Mesenteric fat pad (tissue), 1 donor: ENCODE data around the gene SPDYE2B. TPM values are rescaled to one million over a fixed set of nuclear protein-coding genes. Genes with fewer than 3 reads are reported as not detected.
"Not testable (repeated sequence)": the region's sequence is repeated elsewhere in the genome, so short reads cannot be mapped to it uniquely, and the experiment has no call there.

Experiments used
- DNase-seq: peaks from one replicate; pipeline ENCODE4 v3.0.0-alpha.2; 2020; ENCODE audit warnings: low spot score
- total RNA-seq: library from RNA; stranded (reverse); fragmentation: NEBNext Ultra II Directional; extraction: Animal tissue kit (Norgen Biotek cat#: 25700); gene quantifications from one replicate; pipeline ENCODE4 v1.2.1, GENCODE V29; 2021
- donor health status: DM: yes; HTN: yes; CAD: no.

The SPDYE2B gene
- total RNA-seq, 1 donor from 2014 or later = not detected

GRCh38 chr7:102638848-102639247 lies 11.3 kb upstream of the SPDYE2B start:
- peak; percentile 73 for DNase-seq

- DNase-seq = not testable (repeated sequence)
These were observed 7.4 kb upstream of the SPDYE2B start, which contains the start of gene UPK3BL1 for GRCh38 chr7:102642691-102643090. TSS of gene UPK3BL1 (minus strand) at chr7:102642791. CDS start at chr7:102642741, 50 bp downstream.

GRCh38 chr7:102643404-102643803 lies 6.7 kb upstream of the SPDYE2B start:
- DNase-seq = not testable (repeated sequence)

GRCh38 chr7:102647813-102648212 lies 2.3 kb upstream of the SPDYE2B start:
- not testable (repeated sequence) for DNase-seq

- not testable (repeated sequence) for DNase-seq
These were observed 14.6 kb downstream of the SPDYE2B start for GRCh38 chr7:102664765-102665164.

GRCh38 chr7:102666850-102667249 lies 16.7 kb downstream of the SPDYE2B start:
- DNase-seq = not testable (repeated sequence)

GRCh38 chr7:102667523-102667922 lies 17.4 kb downstream of the SPDYE2B start:
- DNase-seq = peak; percentile 37

- not testable (repeated sequence) for DNase-seq
These were observed 21.2 kb downstream of the SPDYE2B start, which contains the start of gene POLR2J2 for GRCh38 chr7:102671166-102671955. TSS of gene POLR2J2 (minus strand) at chr7:102671663. CDS start at chr7:102671601, 62 bp downstream.

GRCh38 chr7:102671956-102672307 lies 21.8 kb downstream of the SPDYE2B start:
- DNase-seq = not testable (repeated sequence)

GRCh38 chr7:102673447-102674067 lies 23.4 kb downstream of the SPDYE2B start:
- DNase-seq = not testable (repeated sequence)

GRCh38 chr7:102675545-102675944 lies 25.4 kb downstream of the SPDYE2B start:
- DNase-seq = not testable (repeated sequence)

GRCh38 chr7:102680780-102681179 lies 30.7 kb downstream of the SPDYE2B start:
- not testable (repeated sequence) for DNase-seq

- not testable (repeated sequence) for DNase-seq
These were observed 32.4 kb downstream of the SPDYE2B start for GRCh38 chr7:102682560-102682959.

GRCh38 chr7:102688299-102689036 lies 38.3 kb downstream of the SPDYE2B start:
- not testable (repeated sequence) for DNase-seq

- not testable (repeated sequence) for DNase-seq
These were observed 39.5 kb downstream of the SPDYE2B start for GRCh38 chr7:102689436-102690282.

GRCh38 chr7:102690602-102691001 lies 40.5 kb downstream of the SPDYE2B start:
- DNase-seq = not testable (repeated sequence)

- not testable (repeated sequence) for DNase-seq
These were observed 43.9 kb downstream of the SPDYE2B start for GRCh38 chr7:102694008-102694407.

- DNase-seq = not testable (repeated sequence)
These were observed 45.0 kb downstream of the SPDYE2B start for GRCh38 chr7:102695033-102695552.

GRCh38 chr7:102696009-102696408 lies 45.9 kb downstream of the SPDYE2B start:
- DNase-seq = not testable (repeated sequence)
